Measurements from ENCODE around the gene CDC34.

CDC34 gene

DNA sequence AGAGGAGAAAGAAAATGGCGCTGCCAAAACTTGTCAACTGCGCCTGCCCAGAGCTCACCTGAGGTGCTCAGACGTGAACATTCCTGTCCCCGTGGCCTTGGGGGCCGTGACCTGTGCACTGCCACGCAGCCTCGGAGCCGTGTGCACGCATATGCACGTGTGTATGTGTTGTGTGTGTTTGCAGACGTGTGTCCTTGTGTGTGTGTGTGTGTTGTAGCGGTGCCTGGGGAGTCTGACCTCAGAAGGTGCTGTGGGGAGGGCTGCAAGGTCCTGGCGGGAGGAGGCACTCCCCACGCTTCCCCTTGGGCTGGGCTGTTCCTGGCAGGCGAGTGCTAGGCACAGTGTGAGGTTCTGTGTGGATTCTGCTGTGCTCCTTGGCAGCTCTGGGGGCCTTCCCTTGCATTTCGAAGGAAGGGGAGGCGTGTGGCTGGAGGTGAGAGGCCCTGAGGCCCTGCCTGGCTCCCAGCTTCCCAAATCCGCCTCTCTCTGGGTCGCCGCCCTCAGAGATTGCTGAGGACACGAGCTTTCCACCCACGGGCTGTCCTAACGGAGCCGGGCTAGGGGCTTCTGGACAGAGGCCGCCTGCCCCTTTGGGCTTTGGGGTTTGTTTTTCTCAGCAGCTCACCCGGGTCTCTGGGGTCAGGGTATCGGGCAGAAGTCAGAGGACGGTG, 45.3 kb downstream of the CDC34 start:
- H3K27ac ChIP-seq (replicated peaks), result no peak overlapping the region
- TF ChIP-seq POLR2AphosphoS5 (IDR thresholded peaks at IDR 0.05; ENCODE audit: low read depth) (no peak), SPI1 (IDR thresholded peaks at IDR 0.05; ENCODE audit: borderline replicate concordance, low read depth) (no peak), GABPA (IDR thresholded peaks at IDR 0.05; ENCODE audit: low read depth) (no peak)
- TF ChIP-seq, protein P1, sequence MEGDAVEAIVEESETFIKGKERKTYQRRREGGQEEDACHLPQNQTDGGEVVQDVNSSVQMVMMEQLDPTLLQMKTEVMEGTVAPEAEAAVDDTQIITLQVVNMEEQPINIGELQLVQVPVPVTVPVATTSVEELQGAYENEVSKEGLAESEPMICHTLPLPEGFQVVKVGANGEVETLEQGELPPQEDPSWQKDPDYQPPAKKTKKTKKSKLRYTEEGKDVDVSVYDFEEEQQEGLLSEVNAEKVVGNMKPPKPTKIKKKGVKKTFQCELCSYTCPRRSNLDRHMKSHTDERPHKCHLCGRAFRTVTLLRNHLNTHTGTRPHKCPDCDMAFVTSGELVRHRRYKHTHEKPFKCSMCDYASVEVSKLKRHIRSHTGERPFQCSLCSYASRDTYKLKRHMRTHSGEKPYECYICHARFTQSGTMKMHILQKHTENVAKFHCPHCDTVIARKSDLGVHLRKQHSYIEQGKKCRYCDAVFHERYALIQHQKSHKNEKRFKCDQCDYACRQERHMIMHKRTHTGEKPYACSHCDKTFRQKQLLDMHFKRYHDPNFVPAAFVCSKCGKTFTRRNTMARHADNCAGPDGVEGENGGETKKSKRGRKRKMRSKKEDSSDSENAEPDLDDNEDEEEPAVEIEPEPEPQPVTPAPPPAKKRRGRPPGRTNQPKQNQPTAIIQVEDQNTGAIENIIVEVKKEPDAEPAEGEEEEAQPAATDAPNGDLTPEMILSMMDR (IDR thresholded peaks at IDR 0.05; ENCODE audit: insufficient read depth, low read length), result no peak
- TF ChIP-seq, protein P2, sequence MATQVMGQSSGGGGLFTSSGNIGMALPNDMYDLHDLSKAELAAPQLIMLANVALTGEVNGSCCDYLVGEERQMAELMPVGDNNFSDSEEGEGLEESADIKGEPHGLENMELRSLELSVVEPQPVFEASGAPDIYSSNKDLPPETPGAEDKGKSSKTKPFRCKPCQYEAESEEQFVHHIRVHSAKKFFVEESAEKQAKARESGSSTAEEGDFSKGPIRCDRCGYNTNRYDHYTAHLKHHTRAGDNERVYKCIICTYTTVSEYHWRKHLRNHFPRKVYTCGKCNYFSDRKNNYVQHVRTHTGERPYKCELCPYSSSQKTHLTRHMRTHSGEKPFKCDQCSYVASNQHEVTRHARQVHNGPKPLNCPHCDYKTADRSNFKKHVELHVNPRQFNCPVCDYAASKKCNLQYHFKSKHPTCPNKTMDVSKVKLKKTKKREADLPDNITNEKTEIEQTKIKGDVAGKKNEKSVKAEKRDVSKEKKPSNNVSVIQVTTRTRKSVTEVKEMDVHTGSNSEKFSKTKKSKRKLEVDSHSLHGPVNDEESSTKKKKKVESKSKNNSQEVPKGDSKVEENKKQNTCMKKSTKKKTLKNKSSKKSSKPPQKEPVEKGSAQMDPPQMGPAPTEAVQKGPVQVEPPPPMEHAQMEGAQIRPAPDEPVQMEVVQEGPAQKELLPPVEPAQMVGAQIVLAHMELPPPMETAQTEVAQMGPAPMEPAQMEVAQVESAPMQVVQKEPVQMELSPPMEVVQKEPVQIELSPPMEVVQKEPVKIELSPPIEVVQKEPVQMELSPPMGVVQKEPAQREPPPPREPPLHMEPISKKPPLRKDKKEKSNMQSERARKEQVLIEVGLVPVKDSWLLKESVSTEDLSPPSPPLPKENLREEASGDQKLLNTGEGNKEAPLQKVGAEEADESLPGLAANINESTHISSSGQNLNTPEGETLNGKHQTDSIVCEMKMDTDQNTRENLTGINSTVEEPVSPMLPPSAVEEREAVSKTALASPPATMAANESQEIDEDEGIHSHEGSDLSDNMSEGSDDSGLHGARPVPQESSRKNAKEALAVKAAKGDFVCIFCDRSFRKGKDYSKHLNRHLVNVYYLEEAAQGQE (IDR thresholded peaks at IDR 0.05; ENCODE audit: insufficient replicate concordance, low read depth), result no peak
- no peak for DNase-seq (ENCODE audit: low read depth in 1 of 2, low spot score in 1 of 2)
- H3K27me3 ChIP-seq (ENCODE audit: insufficient read depth, poor library complexity, severe bottlenecking), result no peaks in the 10 kb centered on the region
- no peak overlapping the region for H3K4me3 ChIP-seq (replicated peaks; ENCODE audit: insufficient read depth, low read length)

DNA sequence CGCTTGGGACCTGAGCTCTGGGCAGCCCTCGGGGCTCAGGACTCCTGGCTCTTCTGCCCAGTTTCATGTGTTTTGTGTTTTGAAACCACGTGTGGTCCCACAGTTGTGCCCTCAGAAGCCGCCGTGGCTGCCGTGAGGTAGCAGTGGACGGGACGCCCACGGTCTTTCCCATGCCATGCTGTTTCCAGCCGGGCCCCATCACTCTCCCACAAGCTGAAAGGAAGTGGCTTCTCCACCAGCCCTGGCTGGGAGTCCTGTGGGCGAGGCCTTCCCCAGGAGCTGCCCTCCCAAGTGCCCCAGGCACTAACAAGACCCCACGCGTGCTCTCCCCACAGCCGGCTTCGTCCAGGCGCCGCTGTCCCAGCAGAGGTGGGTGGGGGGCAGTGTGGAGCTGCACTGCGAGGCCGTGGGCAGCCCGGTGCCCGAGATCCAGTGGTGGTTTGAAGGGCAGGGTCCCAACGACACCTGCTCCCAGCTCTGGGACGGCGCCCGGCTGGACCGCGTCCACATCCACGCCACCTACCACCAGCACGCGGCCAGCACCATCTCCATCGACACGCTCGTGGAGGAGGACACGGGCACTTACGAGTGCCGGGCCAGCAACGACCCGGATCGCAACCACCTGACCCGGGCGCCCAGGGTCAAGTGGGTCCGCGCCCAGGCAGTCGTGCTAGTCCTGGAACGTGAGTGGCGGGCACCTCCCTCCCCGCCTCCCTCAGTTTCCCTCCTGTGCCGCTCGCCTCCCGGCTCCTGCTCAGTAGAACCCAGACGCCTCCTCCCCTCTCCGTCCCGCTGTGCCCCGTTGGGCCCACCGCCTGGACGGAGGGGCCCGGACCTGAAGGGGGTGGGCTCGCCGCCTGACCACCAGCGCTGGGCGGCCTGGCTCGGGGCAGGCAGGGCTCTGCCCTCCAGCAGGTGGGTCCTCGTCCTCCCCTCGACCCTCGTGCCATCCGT, 46.2 kb downstream of the CDC34 start:
- Histone ChIP-seq H3K27ac (replicated peaks) (no peak overlapping the region), H3K4me3 (replicated peaks; ENCODE audit: insufficient read depth, low read length) (no peak overlapping the region), H3K27me3 (ENCODE audit: insufficient read depth, poor library complexity, severe bottlenecking) (no peaks in the 10 kb centered on the region)
- DNase-seq (ENCODE audit: low read depth in 1 of 2, low spot score in 1 of 2), result no peak
- TF ChIP-seq, protein P1 (IDR thresholded peaks at IDR 0.05; ENCODE audit: insufficient read depth, low read length), result no peak
- TF ChIP-seq POLR2AphosphoS5 (IDR thresholded peaks at IDR 0.05; ENCODE audit: low read depth), result no peak
- TF ChIP-seq GABPA (IDR thresholded peaks at IDR 0.05; ENCODE audit: low read depth), result no peak
- TF ChIP-seq SPI1 (IDR thresholded peaks at IDR 0.05; ENCODE audit: borderline replicate concordance, low read depth), result no peak
- TF ChIP-seq, protein P2 (IDR thresholded peaks at IDR 0.05; ENCODE audit: insufficient replicate concordance, low read depth), result no peak

DNA sequence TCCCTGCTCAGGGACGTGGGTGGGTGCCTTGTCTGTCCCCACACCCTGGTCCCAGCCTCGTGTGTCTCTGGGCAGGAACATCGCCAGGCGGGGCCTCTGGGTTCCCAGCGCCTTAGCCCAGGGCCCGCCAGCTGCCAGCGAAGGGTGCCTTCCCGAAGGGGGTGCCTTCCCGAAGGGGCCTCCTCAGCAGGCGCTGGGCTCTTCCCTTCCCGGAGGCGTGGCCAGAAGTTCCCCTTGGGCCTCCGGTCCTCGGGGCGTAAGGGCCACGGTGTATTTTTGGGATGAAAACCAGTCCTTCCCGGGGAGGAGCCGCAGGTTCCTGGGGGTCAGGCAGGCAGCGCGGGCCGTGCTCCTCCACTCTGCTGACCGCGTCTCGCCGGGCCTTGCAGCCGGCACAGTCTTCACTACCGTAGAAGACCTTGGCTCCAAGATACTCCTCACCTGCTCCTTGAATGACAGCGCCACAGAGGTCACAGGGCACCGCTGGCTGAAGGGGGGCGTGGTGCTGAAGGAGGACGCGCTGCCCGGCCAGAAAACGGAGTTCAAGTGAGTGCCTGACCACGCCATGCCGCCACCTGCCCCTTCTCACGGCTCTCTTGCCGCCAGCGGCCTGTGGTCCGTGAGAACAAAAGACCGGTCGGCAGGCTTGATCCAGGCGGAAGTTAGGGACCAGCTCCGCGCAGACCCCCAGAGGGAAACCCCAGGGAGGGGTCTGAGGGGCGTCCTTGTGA, 47.7 kb downstream of the CDC34 start:
- H3K27ac ChIP-seq (replicated peaks), result no peak overlapping the region
- no peaks in the 10 kb centered on the region for H3K27me3 ChIP-seq (ENCODE audit: insufficient read depth, poor library complexity, severe bottlenecking)
- TF ChIP-seq, protein P1 (IDR thresholded peaks at IDR 0.05; ENCODE audit: insufficient read depth, low read length), result no peak
- TF ChIP-seq SPI1 (IDR thresholded peaks at IDR 0.05; ENCODE audit: borderline replicate concordance, low read depth), result no peak
- no peak for TF ChIP-seq POLR2AphosphoS5 (IDR thresholded peaks at IDR 0.05; ENCODE audit: low read depth)
- TF ChIP-seq, protein P2 (IDR thresholded peaks at IDR 0.05; ENCODE audit: insufficient replicate concordance, low read depth), result no peak
- TF ChIP-seq GABPA (IDR thresholded peaks at IDR 0.05; ENCODE audit: low read depth), result no peak
- no peak overlapping the region for H3K4me3 ChIP-seq (replicated peaks; ENCODE audit: insufficient read depth, low read length)
- DNase-seq (ENCODE audit: low read depth in 1 of 2, low spot score in 1 of 2), result no peak
